ENCODE results near the gene KLF6. TPM values are rescaled to one million over a fixed set of nuclear protein-coding genes. Genes with fewer than 3 reads are reported as not detected.

The KLF6 gene
- total and polyA plus RNA-seq, 9 of the 15 experiments (the other 6 are each of a cell fraction or from before 2014, with no cell fraction given), result 3.2 to 23.9 (median 8.0) TPM

DNA sequence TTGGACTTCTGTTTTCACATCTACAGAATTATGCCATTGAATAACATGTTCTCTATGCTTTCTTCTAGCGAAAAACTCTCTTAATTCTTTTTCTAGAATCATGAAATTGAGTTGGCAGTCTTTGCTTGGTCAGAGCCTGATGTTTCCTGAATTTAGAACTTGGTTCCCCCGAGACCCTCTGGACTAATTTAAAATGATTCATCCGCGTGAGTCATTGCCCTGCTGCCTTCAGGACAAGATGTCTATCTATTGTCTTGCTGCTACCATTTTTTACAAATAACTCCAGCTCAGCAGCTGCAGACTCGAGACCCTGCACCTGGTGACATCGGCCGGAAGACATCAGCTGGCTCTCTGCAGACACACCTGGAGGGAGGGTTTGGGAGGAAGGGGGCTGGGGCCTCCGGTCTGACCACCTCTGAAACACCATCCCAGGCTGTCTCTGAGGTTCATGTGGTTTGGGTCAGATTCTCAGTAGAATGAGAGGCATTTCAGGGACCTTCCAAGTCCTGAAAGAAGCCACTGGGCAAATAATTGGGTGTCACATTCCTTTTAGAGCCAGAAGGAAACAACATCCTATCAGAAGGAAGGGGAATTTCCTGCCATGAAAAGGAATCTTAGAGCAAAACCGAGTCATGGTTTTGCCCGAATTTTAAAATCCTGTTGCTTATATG is 20.9 kb upstream of the KLF6 start (continued):
- no peak for TF ChIP-seq MNT (conservative IDR thresholded peaks at IDR 0.05)
- TF ChIP-seq TRIM24 (IDR thresholded peaks at IDR 0.05), result peak; percentile 75 to 79
- no peak for TF ChIP-seq EP400 (IDR thresholded peaks at IDR 0.05)
- no peak for TF ChIP-seq ESRRA (IDR thresholded peaks at IDR 0.05; ENCODE audit: borderline replicate concordance, low read depth)
- no peak for TF ChIP-seq HNRNPUL1 (IDR thresholded peaks at IDR 0.05; ENCODE audit: low read length)
- no peak for TF ChIP-seq ZNF76 (CRISPR knock-in tag; IDR thresholded peaks at IDR 0.05; ENCODE audit: borderline replicate concordance)
- no peak for TF ChIP-seq SRSF1 (IDR thresholded peaks at IDR 0.05; ENCODE audit: low read depth, low read length)
- TF ChIP-seq CHD2 (IDR thresholded peaks at IDR 0.05; ENCODE audit: low read depth, low read length), result no peak
- TF ChIP-seq SOX6 (IDR thresholded peaks at IDR 0.05), result peak; percentile 74
- no peak for TF ChIP-seq ZFP91 (CRISPR knock-in tag; IDR thresholded peaks at IDR 0.05)
- no peak for TF ChIP-seq ZC3H11A (IDR thresholded peaks at IDR 0.05; ENCODE audit: low read depth, low read length)
- no peak for TF ChIP-seq MCM5 (IDR thresholded peaks at IDR 0.05; ENCODE audit: low read depth)
- no peak for TF ChIP-seq RFX5 (IDR thresholded peaks at IDR 0.05; ENCODE audit: low read depth, low read length)
- no peak for TF ChIP-seq ZFX (CRISPR knock-in tag; IDR thresholded peaks at IDR 0.05)
- no peak for TF ChIP-seq SREBF2 (CRISPR knock-in tag; IDR thresholded peaks at IDR 0.05)
- TF ChIP-seq ZNF12 (CRISPR knock-in tag; IDR thresholded peaks at IDR 0.05), result no peak
- TF ChIP-seq KLF6 (CRISPR knock-in tag; IDR thresholded peaks at IDR 0.05; ENCODE audit: borderline replicate concordance), result no peak
- no peak for TF ChIP-seq HDAC8 (tag; IDR thresholded peaks at IDR 0.05)
- no peak for TF ChIP-seq YBX1 (IDR thresholded peaks at IDR 0.05)
- TF ChIP-seq SMARCE1 (IDR thresholded peaks at IDR 0.05), result peak; percentile 98
- TF ChIP-seq CLOCK (CRISPR knock-in tag; IDR thresholded peaks at IDR 0.05; ENCODE audit: borderline replicate concordance), result no peak

Data from K562 (cell line).